Hematopoietic multipotent progenitor cell (in vitro differentiated cells): ENCODE measurements around the gene ASRGL1. TPM values are rescaled to one million over a fixed set of nuclear protein-coding genes. Genes with fewer than 3 reads are reported as not detected.

ENCODE experiments used
- DNase-seq, 3 donors: peaks; one replicate each; pipeline ENCODE4 v3.0.0-alpha.2; 2011 to 2015; ENCODE audit warnings: low read depth in 2 of 3, low spot score in 2 of 3
- total RNA-seq: library from RNA; depleted of rRNA; stranded (reverse); fragments of >200 nt; gene quantifications from one replicate; pipeline ENCODE4 v1.2.3, GENCODE V29; 2012

Gene ASRGL1
- total RNA-seq, 1 donor = 16.4 TPM

GRCh38 chr11:62391642-62392425 is 54.6 kb downstream of the ASRGL1 start:
- no peak for DNase-seq

- DNase-seq = no peak
These were observed 55.3 kb downstream of the ASRGL1 start for GRCh38 chr11:62392506-62392905.

GRCh38 chr11:62393061-62393611 is 55.9 kb downstream of the ASRGL1 start:
- DNase-seq = peak in 1 of 3 donors; percentile 42

- DNase-seq = no peak
These were observed 56.5 kb downstream of the ASRGL1 start for GRCh38 chr11:62393735-62394134.

GRCh38 chr11:62394825-62395538 is 57.7 kb downstream of the ASRGL1 start:
- peak in 2 of 3 donors; percentile 74 to 86 for DNase-seq

- DNase-seq = no peak
These were observed 58.8 kb downstream of the ASRGL1 start for GRCh38 chr11:62395885-62396551.

GRCh38 chr11:62398011-62398994 is 61.1 kb downstream of the ASRGL1 start:
- peak in 2 of 3 donors; percentile 30 to 81 for DNase-seq

GRCh38 chr11:62399172-62399877 is 62.1 kb downstream of the ASRGL1 start:
- DNase-seq = no peak

GRCh38 chr11:62399878-62400266 is 62.6 kb downstream of the ASRGL1 start:
- DNase-seq = no peak

GRCh38 chr11:62400281-62400680 is 63.0 kb downstream of the ASRGL1 start:
- DNase-seq = no peak

- no peak for DNase-seq
These were observed 63.5 kb downstream of the ASRGL1 start for GRCh38 chr11:62400760-62401159.

GRCh38 chr11:62401356-62401755 is 64.1 kb downstream of the ASRGL1 start:
- no peak for DNase-seq

GRCh38 chr11:62401811-62402210 is 64.6 kb downstream of the ASRGL1 start:
- DNase-seq = no peak

GRCh38 chr11:62402226-62402959 is 65.1 kb downstream of the ASRGL1 start:
- peak in 1 of 3 donors; percentile 42 for DNase-seq

GRCh38 chr11:62402960-62403730 is 65.9 kb downstream of the ASRGL1 start:
- DNase-seq = no peak

GRCh38 chr11:62404435-62404834 is 67.2 kb downstream of the ASRGL1 start:
- DNase-seq = no peak

GRCh38 chr11:62404901-62405300 is 67.7 kb downstream of the ASRGL1 start:
- no peak for DNase-seq

- DNase-seq = no peak
These were observed 68.8 kb downstream of the ASRGL1 start for GRCh38 chr11:62406034-62406433.
